Right atrium auricular region (tissue), 2 donors: ENCODE results near the gene RPL7L1. TPM values are rescaled to one million over a fixed set of nuclear protein-coding genes. Genes with fewer than 3 reads are reported as not detected.

Experiments
- DNase-seq: peaks from one replicate; pipeline ENCODE4 v3.0.0-alpha.2; 2019; ENCODE audit warnings: low spot score
- H3K27ac ChIP-seq, 2 donors: fragments of 200-600 bp; sonication (generic); 1 replicate in 1 of 2; 2 replicates in 1 of 2; pipeline ENCODE4 v1.5.1; 2016 to 2019
- H3K27me3 ChIP-seq, 2 donors: fragments of 200-600 bp; sonication (generic); one replicate each; pipeline versions ENCODE4 v1.5.1 to v1.6.0; 2017 to 2019
- H3K36me3 ChIP-seq: fragments of 200-600 bp; sonication (generic); one replicate; pipeline ENCODE4 v1.5.1; 2016
- H3K4me1 ChIP-seq, 2 donors: fragments of 200-600 bp; sonication (generic); one replicate each; pipeline versions ENCODE4 v1.5.1 to v1.6.0; 2017 to 2019
- H3K4me3 ChIP-seq, 2 donors: fragments of 200-600 bp; sonication (generic); 1 replicate in 1 of 2; 2 replicates in 1 of 2; pipeline ENCODE4 v1.5.1; 2017 to 2019; ENCODE audit warnings: mild to moderate bottlenecking in 1 of 2, moderate library complexity in 1 of 2
- H3K9me3 ChIP-seq, 2 donors: fragments of 200-600 bp; sonication (generic); one replicate each; pipeline ENCODE4 v1.5.1; 2019
- total RNA-seq, 2 donors: library from RNA; depleted of rRNA; stranded (reverse); fragments of >200 nt; gene quantifications; one replicate each; pipeline ENCODE4 v1.1.0, GENCODE V29; 2016
- TF ChIP-seq, protein P1 (sequence below), 2 donors: fragments of 200-600 bp; sonication (generic); IDR thresholded peaks; one replicate each; pipeline ENCODE4 v1.5.1; 2019; ENCODE audit warnings: antibody characterized with exemption in 2 of 2

Gene RPL7L1
- total RNA-seq, 2 donors from 2014 or later = 63.3 to 66.7 TPM

- no peak overlapping the region for H3K27ac ChIP-seq
- H3K9me3 ChIP-seq = no peaks in the 10 kb centered on the region
- H3K4me1 ChIP-seq = no peaks in the 10 kb centered on the region
- no peak overlapping the region for H3K4me3 ChIP-seq
- TF ChIP-seq, protein P1, sequence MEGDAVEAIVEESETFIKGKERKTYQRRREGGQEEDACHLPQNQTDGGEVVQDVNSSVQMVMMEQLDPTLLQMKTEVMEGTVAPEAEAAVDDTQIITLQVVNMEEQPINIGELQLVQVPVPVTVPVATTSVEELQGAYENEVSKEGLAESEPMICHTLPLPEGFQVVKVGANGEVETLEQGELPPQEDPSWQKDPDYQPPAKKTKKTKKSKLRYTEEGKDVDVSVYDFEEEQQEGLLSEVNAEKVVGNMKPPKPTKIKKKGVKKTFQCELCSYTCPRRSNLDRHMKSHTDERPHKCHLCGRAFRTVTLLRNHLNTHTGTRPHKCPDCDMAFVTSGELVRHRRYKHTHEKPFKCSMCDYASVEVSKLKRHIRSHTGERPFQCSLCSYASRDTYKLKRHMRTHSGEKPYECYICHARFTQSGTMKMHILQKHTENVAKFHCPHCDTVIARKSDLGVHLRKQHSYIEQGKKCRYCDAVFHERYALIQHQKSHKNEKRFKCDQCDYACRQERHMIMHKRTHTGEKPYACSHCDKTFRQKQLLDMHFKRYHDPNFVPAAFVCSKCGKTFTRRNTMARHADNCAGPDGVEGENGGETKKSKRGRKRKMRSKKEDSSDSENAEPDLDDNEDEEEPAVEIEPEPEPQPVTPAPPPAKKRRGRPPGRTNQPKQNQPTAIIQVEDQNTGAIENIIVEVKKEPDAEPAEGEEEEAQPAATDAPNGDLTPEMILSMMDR (IDR thresholded peaks at IDR 0.05) = no peak
- H3K36me3 ChIP-seq = peaks cover 6% of the 10 kb centered on the region
- no peaks in the 10 kb centered on the region for H3K27me3 ChIP-seq
- DNase-seq = no peak
Observed at GRCh38 chr6:42846505-42846904, 32.9 kb upstream of the RPL7L1 start.

GRCh38 chr6:42848700-42849099 is 30.7 kb upstream of the RPL7L1 start:
- H3K27ac ChIP-seq = no peak overlapping the region
- TF ChIP-seq, protein P1 (IDR thresholded peaks at IDR 0.05) = no peak
- no peaks in the 10 kb centered on the region for H3K4me1 ChIP-seq
- H3K27me3 ChIP-seq = no peaks in the 10 kb centered on the region
- H3K9me3 ChIP-seq = no peaks in the 10 kb centered on the region
- DNase-seq = no peak
- H3K36me3 ChIP-seq = peaks cover 24% of the 10 kb centered on the region
- H3K4me3 ChIP-seq = no peak overlapping the region

DNA sequence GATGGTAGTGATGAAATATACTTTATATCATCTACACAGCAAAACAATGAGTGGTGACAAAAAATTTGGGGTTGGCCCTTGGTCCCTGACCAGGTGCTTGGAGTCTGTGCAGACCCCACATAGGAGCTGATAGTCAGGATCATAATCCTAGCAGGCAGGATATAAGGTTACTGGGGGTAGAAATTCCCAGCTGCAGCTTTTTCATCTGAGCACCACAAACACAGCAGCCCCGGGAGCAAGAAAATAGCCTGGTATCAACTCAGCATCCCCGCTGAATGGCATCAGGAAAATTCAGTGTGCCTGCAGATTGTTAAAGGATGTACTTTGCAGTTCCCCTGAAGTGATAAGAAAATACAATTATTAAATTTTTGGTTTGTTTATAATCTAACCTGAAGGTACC is 27.8 kb upstream of the RPL7L1 start:
- H3K36me3 ChIP-seq = peaks cover 43% of the 10 kb centered on the region
- no peaks in the 10 kb centered on the region for H3K27me3 ChIP-seq

GRCh38 chr6:42860036-42860435 is 19.4 kb upstream of the RPL7L1 start:
- Histone ChIP-seq H3K4me1 (no peaks in the 10 kb centered on the region), H3K9me3 (no peaks in the 10 kb centered on the region), H3K36me3 (peaks cover 98% of the 10 kb centered on the region), H3K27ac (no peak overlapping the region), H3K27me3 (no peaks in the 10 kb centered on the region), H3K4me3 (no peak overlapping the region)
- TF ChIP-seq, protein P1 (IDR thresholded peaks at IDR 0.05) = no peak
- no peak for DNase-seq

More for the DNA sequence above, 27.8 kb upstream of the RPL7L1 start:
- DNase-seq = no peak
- H3K4me1 ChIP-seq = no peaks in the 10 kb centered on the region
- H3K4me3 ChIP-seq = no peak overlapping the region
- TF ChIP-seq, protein P1 (IDR thresholded peaks at IDR 0.05) = no peak
- no peak overlapping the region for H3K27ac ChIP-seq
- H3K9me3 ChIP-seq = no peaks in the 10 kb centered on the region

- H3K9me3 ChIP-seq = no peaks in the 10 kb centered on the region
- H3K4me3 ChIP-seq = no peak overlapping the region
- TF ChIP-seq, protein P1 (IDR thresholded peaks at IDR 0.05) = no peak
- H3K27ac ChIP-seq = no peak overlapping the region
- no peaks in the 10 kb centered on the region for H3K4me1 ChIP-seq
- H3K36me3 ChIP-seq = peaks cover 98% of the 10 kb centered on the region
- H3K27me3 ChIP-seq = no peaks in the 10 kb centered on the region
- no peak for DNase-seq
Observed at GRCh38 chr6:42860481-42860880, 18.9 kb upstream of the RPL7L1 start.

DNA sequence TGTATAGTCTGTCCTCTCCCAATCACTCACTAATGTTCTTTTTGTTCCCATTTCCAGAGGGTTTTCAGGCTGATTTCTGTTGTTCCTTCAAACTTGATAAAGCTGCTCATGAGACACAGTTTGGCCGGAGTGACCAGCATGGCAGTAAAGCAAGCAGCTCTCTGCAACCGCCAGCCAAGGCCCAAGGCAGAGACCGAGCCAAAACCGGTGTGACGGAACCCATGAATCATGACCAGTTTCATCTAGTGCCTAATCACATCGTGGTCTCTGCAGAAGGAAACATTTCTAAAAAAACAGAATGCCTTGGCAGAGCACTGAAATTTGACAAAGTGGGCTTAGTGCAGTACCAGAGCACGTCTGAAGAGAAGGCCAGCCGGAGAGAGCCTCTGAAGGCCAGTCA is 14.8 kb upstream of the RPL7L1 start:
- no peaks in the 10 kb centered on the region for H3K27me3 ChIP-seq
- TF ChIP-seq, protein P1 (IDR thresholded peaks at IDR 0.05) = no peak
- H3K4me1 ChIP-seq = no peaks in the 10 kb centered on the region
- peaks cover 65% of the 10 kb centered on the region for H3K36me3 ChIP-seq
- no peaks in the 10 kb centered on the region for H3K9me3 ChIP-seq
- no peak overlapping the region for H3K27ac ChIP-seq
- H3K4me3 ChIP-seq = no peak overlapping the region
- DNase-seq = peak; percentile 79
